ENCODE data around the gene MACROD2.

The MACROD2 gene

GRCh38 chr20:15611541-15611940 lies 1616.2 kb downstream of the MACROD2 start:
- TF ChIP-seq CTCF (IDR thresholded peaks at IDR 0.05) = no peak
- no peak for TF ChIP-seq ZFX (IDR thresholded peaks at IDR 0.05; ENCODE audit: borderline replicate concordance)
- no peak overlapping the region for H3K27ac ChIP-seq

GRCh38 chr20:15612198-15612597 lies 1616.9 kb downstream of the MACROD2 start:
- H3K27ac ChIP-seq = no peak overlapping the region
- TF ChIP-seq CTCF (IDR thresholded peaks at IDR 0.05) (no peak), ZFX (IDR thresholded peaks at IDR 0.05; ENCODE audit: borderline replicate concordance) (no peak)

GRCh38 chr20:15612769-15613168 lies 1617.5 kb downstream of the MACROD2 start:
- H3K27ac ChIP-seq = no peak overlapping the region
- TF ChIP-seq CTCF (IDR thresholded peaks at IDR 0.05) (no peak), ZFX (IDR thresholded peaks at IDR 0.05; ENCODE audit: borderline replicate concordance) (no peak)

GRCh38 chr20:15613530-15613929 lies 1618.2 kb downstream of the MACROD2 start:
- TF ChIP-seq ZFX (IDR thresholded peaks at IDR 0.05; ENCODE audit: borderline replicate concordance) (no peak), CTCF (IDR thresholded peaks at IDR 0.05) (no peak)
- H3K27ac ChIP-seq = no peak overlapping the region

GRCh38 chr20:15616626-15617025 lies 1621.3 kb downstream of the MACROD2 start:
- H3K27ac ChIP-seq = no peak overlapping the region
- no peak for TF ChIP-seq CTCF (IDR thresholded peaks at IDR 0.05)
- TF ChIP-seq ZFX (IDR thresholded peaks at IDR 0.05; ENCODE audit: borderline replicate concordance) = no peak

- H3K27ac ChIP-seq = no peak overlapping the region
- TF ChIP-seq ZFX (IDR thresholded peaks at IDR 0.05; ENCODE audit: borderline replicate concordance) (no peak), CTCF (IDR thresholded peaks at IDR 0.05) (no peak)
Measured at GRCh38 chr20:15618110-15618509, 1622.8 kb downstream of the MACROD2 start.

- TF ChIP-seq CTCF (IDR thresholded peaks at IDR 0.05) (no peak), ZFX (IDR thresholded peaks at IDR 0.05; ENCODE audit: borderline replicate concordance) (no peak)
- no peak overlapping the region for H3K27ac ChIP-seq
Measured at GRCh38 chr20:15618912-15619311, 1623.6 kb downstream of the MACROD2 start.
